SK-N-SH (cell line): ENCODE data around the gene THSD7B. TPM values are rescaled to one million over a fixed set of nuclear protein-coding genes. Genes with fewer than 3 reads are reported as not detected.

Source experiments
- CTCF ChIA-PET: fragments of 300-600, 350-600 bp; formaldehyde crosslinking; extraction: SDS; loops from one replicate; lab custom pipeline; 2021; lab: Yijun Ruan, JAX
- POLR2A ChIA-PET: fragments of 350-600 bp; sonication (Branson Sonifier 250); formaldehyde crosslinking; extraction: SDS; loops from one replicate; lab custom pipeline; 2020; ENCODE audit warnings: antibody characterized with exemption, inconsistent platforms; lab: Yijun Ruan, JAX
- DNase-seq: peaks from one replicate; pipeline ENCODE4 v3.0.0; 2012
- H2AFZ ChIP-seq: fragments of 200-600 bp; sonication (generic); 2 replicates; pipeline ENCODE4 v1.8.1; 2016; ENCODE audit warnings: antibody characterized with exemption, mild to moderate bottlenecking, low read depth
- H3F3A ChIP-seq: fragments of 200-600 bp; sonication (generic); replicated peaks from 2 replicates; pipeline ENCODE3; 2016; ENCODE audit warnings: antibody characterized with exemption, mild to moderate bottlenecking; ENCODE audit not compliant: insufficient read depth
- H3K27ac ChIP-seq, 2 experiments: fragments of 200-500 bp in 1 of 2; fragments of 200-600 bp in 1 of 2; sonication (Bioruptor generic) in 1 of 2; sonication (generic), shearing (Covaris generic) in 1 of 2; 2 replicates each; pipeline versions ENCODE4 v1.5.1 to v1.6.1; 2014 to 2016; ENCODE audit warnings: low read depth in 2 of 2, inconsistent platforms in 1 of 2, low read length in 1 of 2, mild to moderate bottlenecking in 1 of 2, mixed read lengths in 1 of 2
- H3K27me3 ChIP-seq: fragments of 200-600 bp; sonication (generic), shearing (Covaris generic); 2 replicates; pipeline ENCODE4 v1.6.1; 2016; ENCODE audit warnings: mixed run types; ENCODE audit not compliant: insufficient read depth
- H3K36me3 ChIP-seq, 2 experiments: fragments of 200-500 bp in 1 of 2; fragments of 200-600 bp in 1 of 2; sonication (Bioruptor generic) in 1 of 2; sonication (generic) in 1 of 2; replicated peaks in 1 of 2; 2 replicates each; pipeline versions ENCODE3 to v1.5.1; 2014 to 2016; ENCODE audit warnings: low read length in 1 of 2, mild to moderate bottlenecking in 1 of 2; ENCODE audit not compliant: insufficient read depth in 2 of 2, control insufficient read depth in 1 of 2
- H3K4me1 ChIP-seq, 2 experiments: fragments of 200-500 bp in 1 of 2; fragments of 200-600 bp in 1 of 2; sonication (Bioruptor generic) in 1 of 2; sonication (generic), shearing (Covaris generic) in 1 of 2; 2 replicates each; pipeline versions ENCODE4 v1.5.1 to v1.6.1; 2014 to 2016; ENCODE audit warnings: low read depth in 1 of 2, low read length in 1 of 2, mixed run types in 1 of 2; ENCODE audit not compliant: insufficient read depth in 2 of 2, control insufficient read depth in 1 of 2
- H3K4me2 ChIP-seq: fragments of 200-600 bp; sonication (generic), shearing (Covaris generic); 2 replicates; pipeline ENCODE4 v1.6.1; 2017; ENCODE audit warnings: mixed run types
- H3K4me3 ChIP-seq, 2 experiments: fragments of 200-500 bp in 1 of 2; fragments of 200-600 bp in 1 of 2; sonication (Bioruptor generic) in 1 of 2; sonication (generic), shearing (Covaris generic) in 1 of 2; 2 replicates each; pipeline versions ENCODE4 v1.5.1 to v1.8.1; 2014 to 2016; ENCODE audit warnings: low read depth in 2 of 2, inconsistent platforms in 1 of 2, low read length in 1 of 2, mild to moderate bottlenecking in 1 of 2, mixed read lengths in 1 of 2, moderate library complexity in 1 of 2
- H3K79me2 ChIP-seq: fragments of 200-600 bp; sonication (generic); 2 replicates; pipeline ENCODE4 v1.8.1; 2017; ENCODE audit warnings: mild to moderate bottlenecking; ENCODE audit not compliant: insufficient read depth
- H3K9ac ChIP-seq: fragments of 200-600 bp; sonication (generic); 2 replicates; pipeline ENCODE4 v1.6.1; 2017; ENCODE audit warnings: mixed run types
- H3K9me2 ChIP-seq: fragments of 200-600 bp; sonication (generic); 2 replicates; pipeline ENCODE4 v1.6.1; 2017; ENCODE audit warnings: mixed run types
- H3K9me3 ChIP-seq: fragments of 200-600 bp; sonication (generic); 2 replicates; pipeline ENCODE4 v1.6.1; 2017; ENCODE audit warnings: mixed run types, mild to moderate bottlenecking, moderate library complexity
- H4K20me1 ChIP-seq: fragments of 200-600 bp; sonication (generic); 2 replicates; pipeline ENCODE4 v1.6.1; 2017; ENCODE audit warnings: mild to moderate bottlenecking, mixed run types; ENCODE audit not compliant: insufficient read depth
- CHD2 ChIP-seq: fragments of 150-350 bp; IDR thresholded peaks from 2 replicates; pipeline ENCODE4 v1.6.1; 2018; ENCODE audit warnings: low read length; ENCODE audit not compliant: partially characterized antibody
- CTCF ChIP-seq: fragments of 200-600 bp; sonication (generic); IDR thresholded peaks from 2 replicates; pipeline ENCODE4 v1.6.1; 2017; ENCODE audit warnings: antibody characterized with exemption, mild to moderate bottlenecking, moderate library complexity
- FOSL2 ChIP-seq: IDR thresholded peaks from 2 replicates; pipeline ENCODE4 v1.4.0; 2012; ENCODE audit warnings: low read depth, mild to moderate bottlenecking, moderate library complexity, borderline replicate concordance
- FOXM1 ChIP-seq: IDR thresholded peaks from 2 replicates; pipeline ENCODE4 v1.4.0; 2012; ENCODE audit warnings: low read depth, mild to moderate bottlenecking
- GABPA ChIP-seq: IDR thresholded peaks from 2 replicates; pipeline ENCODE4 v1.4.0; 2012; ENCODE audit warnings: low read depth, mild to moderate bottlenecking
- JUND ChIP-seq: IDR thresholded peaks from 2 replicates; pipeline ENCODE4 v1.4.0; 2012
- MAX ChIP-seq: IDR thresholded peaks from 2 replicates; pipeline ENCODE4 v1.4.0; 2012; ENCODE audit warnings: low read depth
- MEF2A ChIP-seq: IDR thresholded peaks from 2 replicates; pipeline ENCODE4 v1.4.0; 2012; ENCODE audit warnings: low read depth, borderline replicate concordance
- MXI1 ChIP-seq: IDR thresholded peaks from 2 replicates; pipeline ENCODE4 v1.6.1; 2012; ENCODE audit warnings: mild to moderate bottlenecking, low read depth, low read length, improper control_type of control experiment
- NFIC ChIP-seq: IDR thresholded peaks from 2 replicates; pipeline ENCODE4 v1.4.0; 2012; ENCODE audit warnings: borderline replicate concordance
- NRF1 ChIP-seq: IDR thresholded peaks from 2 replicates; pipeline ENCODE4 v1.6.1; 2012; ENCODE audit warnings: low read depth, mild to moderate bottlenecking, low read length
- POLR2AphosphoS5 ChIP-seq: IDR thresholded peaks from 2 replicates; pipeline ENCODE4 v1.6.1; 2012; ENCODE audit warnings: low read depth, low read length
- RAD21 ChIP-seq: IDR thresholded peaks from 2 replicates; pipeline ENCODE4 v1.6.1; 2012; ENCODE audit warnings: mild to moderate bottlenecking, low read length
- RCOR1 ChIP-seq: fragments of 150-350 bp; IDR thresholded peaks from 2 replicates; pipeline ENCODE4 v1.6.1; 2017; ENCODE audit warnings: antibody characterized with exemption, low read length
- REST ChIP-seq: IDR thresholded peaks from 2 replicates; pipeline ENCODE4 v1.6.1; 2012; ENCODE audit warnings: mild to moderate bottlenecking, low read depth, low read length, moderate library complexity
- SMC3 ChIP-seq: IDR thresholded peaks from 2 replicates; pipeline ENCODE4 v1.6.1; 2012; ENCODE audit warnings: low read depth, low read length, improper control_type of control experiment
- TCF12 ChIP-seq: IDR thresholded peaks from 2 replicates; pipeline ENCODE4 v1.4.0; 2012
- TEAD4 ChIP-seq: IDR thresholded peaks from 2 replicates; pipeline ENCODE4 v1.4.0; 2012; ENCODE audit warnings: mild to moderate bottlenecking, borderline replicate concordance; ENCODE audit not compliant: insufficient read depth
- YY1 ChIP-seq: IDR thresholded peaks from 2 replicates; pipeline ENCODE4 v1.4.0; 2012; ENCODE audit warnings: low read depth, mild to moderate bottlenecking
- WGBS: methylation state at CpG from one replicate; pipeline ENCODE4 v1.1.6; 2017; ENCODE audit warnings: low lambda C conversion rate; 5-methylcytosine and 5-hydroxymethylcytosine counted together
- polyA plus RNA-seq, 3 experiments: library from polyadenylated mRNA; depleted of rRNA; stranded (reverse); fragments of >200 nt; gene quantifications; 2 replicates each; pipeline ENCODE4 v1.2.3, GENCODE V29; 2012

THSD7B gene
- polyA plus RNA-seq, 1 of the 3 experiments (the other 2 are of a cell fraction) = not detected

GRCh38 chr2:137316075-137316474 is 550.7 kb downstream of the THSD7B start:
- Histone ChIP-seq H3K9ac (no peak overlapping the region), H4K20me1 (no peaks in the 10 kb centered on the region), H3F3A (no peaks in the 10 kb centered on the region), H3K4me2 (no peak overlapping the region), H3K4me3 (no peak overlapping the region), H2AFZ (no peak overlapping the region), H3K9me2 (no peaks in the 10 kb centered on the region), H3K27ac (no peak overlapping the region), H3K79me2 (no peaks in the 10 kb centered on the region), H3K36me3 (no peaks in the 10 kb centered on the region), H3K4me1 (no peaks in the 10 kb centered on the region), H3K9me3 (no peaks in the 10 kb centered on the region), H3K27me3 (no peaks in the 10 kb centered on the region)
- 50% methylated on average over 4 of the region's 4 CpGs for WGBS
- no peak for TF ChIP-seq CHD2
- no peak for TF ChIP-seq REST
- no peak for TF ChIP-seq SMC3
- TF ChIP-seq RAD21 = no peak
- TF ChIP-seq NFIC = no peak
- no peak for TF ChIP-seq JUND
- no peak for TF ChIP-seq CTCF
- TF ChIP-seq POLR2AphosphoS5 = no peak
- TF ChIP-seq FOSL2 = no peak
- TF ChIP-seq YY1 = no peak
- no peak for TF ChIP-seq MAX
- no peak for TF ChIP-seq TCF12
- TF ChIP-seq RCOR1 = no peak
- TF ChIP-seq MEF2A = no peak
- TF ChIP-seq GABPA = no peak
- ChIA-PET POLR2A (no interaction called here), CTCF (no interaction called here)
- no peak for DNase-seq

- no peak overlapping the region for H3K4me3 ChIP-seq
- H3K27ac ChIP-seq = no peak overlapping the region
- H3K36me3 ChIP-seq = no peaks in the 10 kb centered on the region
- no peaks in the 10 kb centered on the region for H3F3A ChIP-seq
- no peak overlapping the region for H2AFZ ChIP-seq
- WGBS = 18% methylated on average over 1 of the region's 1 CpG
- DNase-seq = no peak
- ChIA-PET CTCF (interaction anchor here (1.4 kb wide), 1 partner anchor 23 kb away, joined by 3 read pairs; no protein-coding TSS in a partner anchor), POLR2A (no interaction called here)
- no peaks in the 10 kb centered on the region for H3K9me3 ChIP-seq
- no peak overlapping the region for H3K4me2 ChIP-seq
- H3K27me3 ChIP-seq = no peaks in the 10 kb centered on the region
- H4K20me1 ChIP-seq = no peaks in the 10 kb centered on the region
- no peaks in the 10 kb centered on the region for H3K4me1 ChIP-seq
- no peaks in the 10 kb centered on the region for H3K9me2 ChIP-seq
- H3K9ac ChIP-seq = no peak overlapping the region
- no peaks in the 10 kb centered on the region for H3K79me2 ChIP-seq
- TF ChIP-seq TEAD4 (no peak), FOXM1 (no peak), MXI1 (no peak), REST (no peak), CHD2 (no peak), NRF1 (no peak)
These were observed 556.2 kb downstream of the THSD7B start for GRCh38 chr2:137321566-137321965.
